RWPE2 (cell line): Measurements from ENCODE around the gene CRYZ.
"Not testable (repeated sequence)": the region's sequence is repeated elsewhere in the genome, so short reads cannot be mapped to it uniquely, and the experiment has no call there.

Experiments used
- ATAC-seq: fragments of 200-7000 bp; cut with Tn5 transposase; 3 replicates; pipeline ENCODE4 v1.9.1; 2021; ENCODE audit warnings: low read depth
- DNase-seq: peaks from one replicate; pipeline ENCODE4 v3.0.0-alpha.2; 2020; ENCODE audit warnings: low spot score
- H3K27ac ChIP-seq: fragments of 450-650 bp; 2 replicates; pipeline ENCODE4 v1.5.1; 2017; ENCODE audit warnings: mild to moderate bottlenecking; ENCODE audit not compliant: poor library complexity, severe bottlenecking
- H3K27me3 ChIP-seq: fragments of 250-450 bp; sonication (Bioruptor Pico); 2 replicates; pipeline ENCODE4 v1.5.1; 2021; ENCODE audit warnings: mild to moderate bottlenecking, moderate library complexity; ENCODE audit not compliant: insufficient read depth, poor library complexity, severe bottlenecking
- H3K36me3 ChIP-seq: fragments of 250-450 bp; sonication (Bioruptor Pico); 2 replicates; pipeline ENCODE4 v1.5.1; 2020; ENCODE audit warnings: low read depth, mild to moderate bottlenecking, moderate library complexity
- H3K4me1 ChIP-seq: fragments of 250-450 bp; sonication (Bioruptor Pico); 2 replicates; pipeline ENCODE4 v1.5.1; 2021; ENCODE audit warnings: mild to moderate bottlenecking, moderate library complexity; ENCODE audit not compliant: insufficient read depth, poor library complexity, severe bottlenecking
- H3K4me3 ChIP-seq: fragments of 250-450 bp; sonication (Bioruptor Pico); 2 replicates; pipeline ENCODE4 v1.5.1; 2021; ENCODE audit warnings: mild to moderate bottlenecking, moderate library complexity; ENCODE audit not compliant: severe bottlenecking
- H3K9me3 ChIP-seq: fragments of 250-450 bp; sonication (Bioruptor Pico); 2 replicates; pipeline ENCODE4 v1.5.1; 2021; ENCODE audit warnings: mild to moderate bottlenecking, moderate library complexity; ENCODE audit not compliant: severe bottlenecking
- TF ChIP-seq, protein P1 (sequence below): fragments of 450-650 bp; IDR thresholded peaks from one replicate; pipeline ENCODE4 v1.5.1; 2017; ENCODE audit warnings: mild to moderate bottlenecking, moderate library complexity; ENCODE audit not compliant: poor library complexity, severe bottlenecking

CRYZ gene

DNA sequence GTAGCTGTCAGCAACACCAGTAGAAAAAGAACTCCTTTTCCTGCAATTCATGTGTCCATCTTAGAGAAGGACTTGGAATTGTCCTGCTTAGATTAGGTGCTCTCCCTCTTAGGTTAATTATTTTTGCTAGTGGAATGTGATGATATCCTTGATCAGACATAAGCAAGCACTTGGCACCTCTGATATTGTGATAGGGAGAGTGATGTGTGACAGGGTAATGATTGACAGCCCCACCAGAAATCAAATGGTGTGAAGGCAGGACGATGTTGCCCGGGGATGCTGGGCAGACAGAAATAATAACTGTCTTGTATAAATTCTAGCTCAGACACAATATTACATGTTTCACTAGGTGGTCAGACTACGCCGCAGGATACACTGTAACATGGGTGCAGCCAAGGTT lies 4.5 kb upstream of the CRYZ start:
- peaks cover 44% of the 10 kb centered on the region for H3K36me3 ChIP-seq
- DNase-seq (no peak), ATAC-seq (no peak)
- peaks cover 5% of the 10 kb centered on the region for H3K4me1 ChIP-seq
- no peaks in the 10 kb centered on the region for H3K9me3 ChIP-seq
- H3K27ac ChIP-seq: no peak overlapping the region
- no peak overlapping the region for H3K4me3 ChIP-seq
- H3K27me3 ChIP-seq: no peaks in the 10 kb centered on the region
- TF ChIP-seq, protein P1, sequence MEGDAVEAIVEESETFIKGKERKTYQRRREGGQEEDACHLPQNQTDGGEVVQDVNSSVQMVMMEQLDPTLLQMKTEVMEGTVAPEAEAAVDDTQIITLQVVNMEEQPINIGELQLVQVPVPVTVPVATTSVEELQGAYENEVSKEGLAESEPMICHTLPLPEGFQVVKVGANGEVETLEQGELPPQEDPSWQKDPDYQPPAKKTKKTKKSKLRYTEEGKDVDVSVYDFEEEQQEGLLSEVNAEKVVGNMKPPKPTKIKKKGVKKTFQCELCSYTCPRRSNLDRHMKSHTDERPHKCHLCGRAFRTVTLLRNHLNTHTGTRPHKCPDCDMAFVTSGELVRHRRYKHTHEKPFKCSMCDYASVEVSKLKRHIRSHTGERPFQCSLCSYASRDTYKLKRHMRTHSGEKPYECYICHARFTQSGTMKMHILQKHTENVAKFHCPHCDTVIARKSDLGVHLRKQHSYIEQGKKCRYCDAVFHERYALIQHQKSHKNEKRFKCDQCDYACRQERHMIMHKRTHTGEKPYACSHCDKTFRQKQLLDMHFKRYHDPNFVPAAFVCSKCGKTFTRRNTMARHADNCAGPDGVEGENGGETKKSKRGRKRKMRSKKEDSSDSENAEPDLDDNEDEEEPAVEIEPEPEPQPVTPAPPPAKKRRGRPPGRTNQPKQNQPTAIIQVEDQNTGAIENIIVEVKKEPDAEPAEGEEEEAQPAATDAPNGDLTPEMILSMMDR: no peak

- TF ChIP-seq, protein P1: peak; percentile 87
- peak overlapping the region; percentile 69 for H3K27ac ChIP-seq
- H3K9me3 ChIP-seq: no peaks in the 10 kb centered on the region
- DNase-seq (no peak), ATAC-seq (peak; percentile 36)
- peaks cover 28% of the 10 kb centered on the region for H3K36me3 ChIP-seq
- H3K4me3 ChIP-seq: peak overlapping the region; percentile 71
- H3K4me1 ChIP-seq: peaks cover 14% of the 10 kb centered on the region
- no peaks in the 10 kb centered on the region for H3K27me3 ChIP-seq
Observed at GRCh38 chr1:74733604-74734484, 994 bp upstream of the CRYZ start.

GRCh38 chr1:74732071-74732946 lies 541 bp downstream of the CRYZ start:
- H3K27ac ChIP-seq: peak overlapping the region; percentile 69
- not testable (repeated sequence) for H3K9me3 ChIP-seq, DNase-seq, H3K27me3 ChIP-seq
- peak overlapping the region; percentile 71 for H3K4me3 ChIP-seq
- peaks cover 14% of the 10 kb centered on the region for H3K4me1 ChIP-seq
- peak; percentile 35 for ATAC-seq
- peaks cover 19% of the 10 kb centered on the region for H3K36me3 ChIP-seq

DNA sequence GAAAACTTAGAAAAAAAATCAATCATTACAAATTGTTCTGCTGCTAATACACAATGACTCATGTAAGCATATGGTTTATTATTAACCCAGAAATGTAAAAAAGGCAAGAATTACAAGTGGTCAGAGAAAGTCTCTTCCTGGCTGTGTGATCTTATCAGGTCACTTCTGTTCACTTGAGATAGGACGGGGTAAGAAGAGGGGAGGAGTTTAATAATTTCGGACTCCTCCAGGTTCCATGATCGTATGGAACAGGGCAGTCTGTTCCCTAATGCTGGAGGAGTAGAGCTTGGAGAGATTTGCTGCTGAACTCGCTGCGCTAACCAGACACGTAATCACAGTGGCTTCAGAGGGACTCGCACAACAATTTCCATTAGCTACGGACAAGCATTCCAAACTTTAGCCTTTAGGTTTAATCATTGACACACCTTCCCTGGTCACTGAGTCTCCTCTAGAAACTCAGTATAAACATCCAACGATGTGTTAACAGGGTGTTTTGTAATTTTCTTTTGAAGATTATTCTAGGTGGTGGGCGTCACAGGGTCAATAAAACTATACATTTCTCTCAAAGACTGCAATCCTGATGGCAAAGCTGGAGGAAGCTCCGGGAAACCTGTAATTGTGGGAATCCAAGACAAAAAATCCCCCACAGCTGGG lies 1.3 kb downstream of the CRYZ start:
- H3K9me3 ChIP-seq: no peaks in the 10 kb centered on the region
- no peaks in the 10 kb centered on the region for H3K27me3 ChIP-seq
- TF ChIP-seq, protein P1: no peak
- DNase-seq (no peak), ATAC-seq (no peak)
- peaks cover 14% of the 10 kb centered on the region for H3K4me1 ChIP-seq
- H3K36me3 ChIP-seq: peaks cover 12% of the 10 kb centered on the region
- H3K4me3 ChIP-seq: no peak overlapping the region
- H3K27ac ChIP-seq: no peak overlapping the region
